Testis (tissue), 3 donors: ENCODE results near the gene CAPZA1. TPM values are rescaled to one million over a fixed set of nuclear protein-coding genes. Genes with fewer than 3 reads are reported as not detected.
A peak's percentile ranks its signal among the peaks of the same experiment; 100 is the strongest.

Experiments
- DNase-seq: peaks from one replicate; pipeline ENCODE4 v3.0.0-alpha.2; 2019
- H3K27ac ChIP-seq, 2 donors: fragments of 200-600 bp; sonication (generic); one replicate each; pipeline ENCODE4 v1.5.1; 2019
- H3K27me3 ChIP-seq: fragments of 200-600 bp; sonication (generic); one replicate; pipeline ENCODE4 v1.5.1; 2019
- H3K36me3 ChIP-seq: fragments of 200-600 bp; sonication (generic); one replicate; pipeline ENCODE4 v1.5.1; 2017; ENCODE audit warnings: low read depth; ENCODE audit errors: missing control alignments
- H3K4me1 ChIP-seq: fragments of 200-600 bp; sonication (generic); one replicate; pipeline ENCODE4 v1.5.1; 2019
- H3K4me3 ChIP-seq, 2 donors: fragments of 200-600 bp; sonication (generic); one replicate each; pipeline ENCODE4 v1.5.1; 2017 to 2019
- H3K9me3 ChIP-seq: fragments of 200-600 bp; sonication (generic); one replicate; pipeline ENCODE4 v1.5.1; 2017
- POLR2A ChIP-seq: fragments of 450-650 bp; IDR thresholded peaks from one replicate; pipeline ENCODE4 v1.6.1; 2017; ENCODE audit warnings: antibody characterized with exemption, mild to moderate bottlenecking, moderate library complexity
- WGBS, 2 donors: methylation state at CpG; one replicate each; pipeline ENCODE4 v1.1.5; 2018; 5-methylcytosine and 5-hydroxymethylcytosine counted together
- intact Hi-C: fragments of 100-400 bp; cut with DNase I; formaldehyde crosslinking; loops from one replicate; pipeline ENCODE4 v1.15.1; 2023; ENCODE audit warnings: low total_unique reads
- polyA plus RNA-seq: library from polyadenylated mRNA; stranded (reverse); fragments of 350-450 nt; fragmentation: Illumina TruSeq; extraction: RNeasy Lipid Tissue Mini Kit (QIAGEN cat#74804); gene quantifications from one replicate; pipeline ENCODE4 v1.2.3, GENCODE V29; 2014; ENCODE audit warnings: low read depth, low replicate concordance; ENCODE audit not compliant: insufficient read depth
- total RNA-seq, 2 donors: library from RNA; depleted of rRNA; stranded (reverse); fragments of >200 nt; gene quantifications; one replicate each; pipeline ENCODE4 v1.2.3, GENCODE V29; 2016
- TF ChIP-seq, protein P1 (sequence below), 3 experiments: fragments of 450-650 bp in 2 of 3; fragments of 200-600 bp in 1 of 3; sonication (generic) in 1 of 3; IDR thresholded peaks; one replicate each; pipeline ENCODE4 v1.5.1; 2016 to 2019; ENCODE audit warnings: antibody characterized with exemption in 3 of 3, mild to moderate bottlenecking in 2 of 3, moderate library complexity in 1 of 3

Gene CAPZA1
- total and polyA plus RNA-seq, 3 donors from 2014 or later: 120 to 148 (median 144) TPM

GRCh38 chr1:112625696-112626095 is 6.1 kb downstream of the CAPZA1 start:
- H3K4me3 ChIP-seq: no peak overlapping the region
- H3K27me3 ChIP-seq: no peaks in the 10 kb centered on the region
- peak overlapping the region in 1 of 2 donors; percentile 28 for H3K27ac ChIP-seq
- no peak for TF ChIP-seq POLR2A
- TF ChIP-seq, protein P1, sequence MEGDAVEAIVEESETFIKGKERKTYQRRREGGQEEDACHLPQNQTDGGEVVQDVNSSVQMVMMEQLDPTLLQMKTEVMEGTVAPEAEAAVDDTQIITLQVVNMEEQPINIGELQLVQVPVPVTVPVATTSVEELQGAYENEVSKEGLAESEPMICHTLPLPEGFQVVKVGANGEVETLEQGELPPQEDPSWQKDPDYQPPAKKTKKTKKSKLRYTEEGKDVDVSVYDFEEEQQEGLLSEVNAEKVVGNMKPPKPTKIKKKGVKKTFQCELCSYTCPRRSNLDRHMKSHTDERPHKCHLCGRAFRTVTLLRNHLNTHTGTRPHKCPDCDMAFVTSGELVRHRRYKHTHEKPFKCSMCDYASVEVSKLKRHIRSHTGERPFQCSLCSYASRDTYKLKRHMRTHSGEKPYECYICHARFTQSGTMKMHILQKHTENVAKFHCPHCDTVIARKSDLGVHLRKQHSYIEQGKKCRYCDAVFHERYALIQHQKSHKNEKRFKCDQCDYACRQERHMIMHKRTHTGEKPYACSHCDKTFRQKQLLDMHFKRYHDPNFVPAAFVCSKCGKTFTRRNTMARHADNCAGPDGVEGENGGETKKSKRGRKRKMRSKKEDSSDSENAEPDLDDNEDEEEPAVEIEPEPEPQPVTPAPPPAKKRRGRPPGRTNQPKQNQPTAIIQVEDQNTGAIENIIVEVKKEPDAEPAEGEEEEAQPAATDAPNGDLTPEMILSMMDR (IDR thresholded peaks at IDR 0.05): no peak
- intact Hi-C loops: no loop called here
- no peaks in the 10 kb centered on the region for H3K36me3 ChIP-seq
- peaks cover 29% of the 10 kb centered on the region for H3K4me1 ChIP-seq
- H3K9me3 ChIP-seq: no peaks in the 10 kb centered on the region
- DNase-seq: peak; percentile 72
- 56 to 83% methylated on average over 2 of the region's 2 CpGs for WGBS, 2 donors

- Histone ChIP-seq H3K4me1 (peaks cover 27% of the 10 kb centered on the region), H3K36me3 (no peaks in the 10 kb centered on the region), H3K27me3 (no peaks in the 10 kb centered on the region), H3K27ac (peak overlapping the region in 1 of 2 donors; percentile 28), H3K9me3 (no peaks in the 10 kb centered on the region), H3K4me3 (no peak overlapping the region)
- intact Hi-C loops: no loop called here
- no peak for DNase-seq
- 93 to 94% methylated on average over 5 of the region's 5 CpGs for WGBS, 2 donors
- TF ChIP-seq, protein P1 (IDR thresholded peaks at IDR 0.05): no peak
- no peak for TF ChIP-seq POLR2A
Measured at GRCh38 chr1:112626193-112626592, 6.6 kb downstream of the CAPZA1 start.

DNA sequence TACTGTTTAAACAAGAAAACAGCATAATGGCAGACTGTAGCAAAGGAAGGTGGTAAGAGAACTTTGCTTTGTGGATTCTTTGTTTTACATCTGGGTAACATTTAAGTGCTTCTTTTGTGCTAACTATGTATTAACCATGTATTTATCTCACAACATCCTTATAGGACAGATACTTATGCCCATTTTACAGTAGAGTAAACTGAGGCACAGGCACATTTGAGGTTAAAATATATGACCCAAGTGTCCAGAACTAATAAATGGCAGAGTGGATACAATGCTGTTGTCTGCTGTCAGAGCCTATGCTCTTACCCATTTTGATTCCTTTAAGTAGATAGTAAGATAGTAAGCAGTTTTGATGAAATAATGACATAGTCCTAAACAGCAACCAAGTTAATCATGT is 7.3 kb downstream of the CAPZA1 start:
- H3K4me3 ChIP-seq: no peak overlapping the region
- intact Hi-C loops: no loop called here
- peaks cover 25% of the 10 kb centered on the region for H3K4me1 ChIP-seq
- no peak for DNase-seq
- no peaks in the 10 kb centered on the region for H3K36me3 ChIP-seq
- TF ChIP-seq POLR2A: no peak
- TF ChIP-seq, protein P1 (IDR thresholded peaks at IDR 0.05): no peak
- H3K27ac ChIP-seq: no peak overlapping the region
- no peaks in the 10 kb centered on the region for H3K9me3 ChIP-seq
- no peaks in the 10 kb centered on the region for H3K27me3 ChIP-seq

DNA sequence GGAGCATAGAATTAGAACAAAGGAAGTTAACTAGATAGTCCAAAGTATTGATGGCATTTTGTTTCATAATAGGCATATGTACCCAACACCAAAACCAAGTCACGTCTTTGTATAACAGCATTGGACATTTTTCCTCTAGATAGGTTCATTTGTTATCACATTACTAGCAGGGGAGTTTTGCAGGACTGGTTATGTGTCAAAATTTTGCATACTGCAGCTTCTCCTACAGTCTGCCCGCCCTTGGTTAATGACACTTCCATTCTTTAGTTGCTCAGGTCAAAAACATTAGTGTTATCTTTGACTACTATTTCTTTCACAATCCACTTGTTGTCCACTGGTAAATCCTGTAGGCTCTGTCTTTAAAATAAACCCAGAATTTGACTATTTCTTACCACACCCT is 8.9 kb downstream of the CAPZA1 start:
- Histone ChIP-seq H3K4me3 (no peak overlapping the region), H3K4me1 (peaks cover 17% of the 10 kb centered on the region), H3K27ac (no peak overlapping the region), H3K36me3 (no peaks in the 10 kb centered on the region), H3K9me3 (no peaks in the 10 kb centered on the region), H3K27me3 (no peaks in the 10 kb centered on the region)
- TF ChIP-seq POLR2A: no peak
- TF ChIP-seq, protein P1 (IDR thresholded peaks at IDR 0.05): no peak
- DNase-seq: no peak
- intact Hi-C loops: no loop called here
- whole genome bisulfite sequencing, 2 donors: 69 to 86% methylated on average over 2 of the region's 2 CpGs

DNA sequence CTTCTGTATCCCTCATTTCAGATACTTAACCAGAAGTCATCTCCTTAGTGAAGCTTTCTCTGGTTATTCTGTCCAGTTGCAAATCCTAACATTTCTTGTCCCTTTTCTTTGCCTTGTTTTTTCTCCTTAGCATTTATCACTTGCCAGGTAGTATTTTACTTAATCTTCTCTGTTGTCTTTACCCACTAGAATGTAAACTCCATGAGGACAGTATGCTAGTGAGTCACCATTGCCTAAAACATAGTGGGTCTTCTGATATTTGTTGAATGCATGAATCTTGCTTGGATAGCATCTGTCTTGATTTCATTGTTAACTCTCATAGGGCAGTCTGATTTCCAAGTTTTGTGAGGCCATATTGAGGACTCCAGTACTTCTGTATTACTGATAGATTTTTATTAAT is 9.6 kb downstream of the CAPZA1 start:
- H3K27me3 ChIP-seq: no peaks in the 10 kb centered on the region
- no peaks in the 10 kb centered on the region for H3K36me3 ChIP-seq
- H3K4me1 ChIP-seq: peaks cover 22% of the 10 kb centered on the region
- TF ChIP-seq, protein P1 (IDR thresholded peaks at IDR 0.05): no peak
- TF ChIP-seq POLR2A: no peak
- intact Hi-C loops: no loop called here
- H3K9me3 ChIP-seq: no peaks in the 10 kb centered on the region
- no peak overlapping the region for H3K4me3 ChIP-seq
- DNase-seq: no peak
- peak overlapping the region in 1 of 2 donors; percentile 19 for H3K27ac ChIP-seq
